OCI-LY1 (cell line): Measurements from ENCODE around the gene CHCHD6.

Experiments
- H2AFZ ChIP-seq: fragments of 200-600 bp; sonication (generic), shearing (Covaris generic); 2 replicates; pipeline ENCODE4 v1.6.0; 2014; ENCODE audit warnings: antibody characterized with exemption, mild to moderate bottlenecking, low read length
- H3F3A ChIP-seq: fragments of 200-600 bp; sonication (generic), shearing (Covaris generic); 2 replicates; pipeline ENCODE4 v1.6.0; 2014; ENCODE audit warnings: mild to moderate bottlenecking, antibody characterized with exemption, low read length, moderate library complexity; ENCODE audit not compliant: insufficient read depth
- H3K27ac ChIP-seq: fragments of 200-600 bp; sonication (generic); 2 replicates; pipeline ENCODE4 v1.5.1; 2014; ENCODE audit warnings: low read length, mixed run types, mild to moderate bottlenecking, low read depth; ENCODE audit not compliant: poor library complexity, severe bottlenecking
- H3K27me3 ChIP-seq: fragments of 200-600 bp; sonication (generic); 2 replicates; pipeline ENCODE4 v1.6.0; 2014; ENCODE audit warnings: antibody characterized with exemption, mild to moderate bottlenecking, low read length, moderate library complexity; ENCODE audit not compliant: insufficient read depth
- H3K36me3 ChIP-seq: fragments of 200-600 bp; sonication (generic); 2 replicates; pipeline ENCODE4 v1.6.1; 2014; ENCODE audit warnings: mild to moderate bottlenecking, antibody characterized with exemption, low read length, moderate library complexity, mixed read lengths; ENCODE audit not compliant: insufficient read depth
- H3K4me1 ChIP-seq: fragments of 200-600 bp; sonication (generic); 2 replicates; pipeline ENCODE4 v1.5.1; 2014; ENCODE audit warnings: mild to moderate bottlenecking, low read length, moderate library complexity; ENCODE audit not compliant: insufficient read depth, severe bottlenecking
- H3K4me2 ChIP-seq: fragments of 200-600 bp; sonication (generic), shearing (Covaris generic); 2 replicates; pipeline ENCODE4 v1.6.1; 2014; ENCODE audit warnings: low read length
- H3K4me3 ChIP-seq: fragments of 200-600 bp; sonication (generic); 2 replicates; pipeline ENCODE4 v1.5.1; 2014; ENCODE audit warnings: low read length, low read depth, mild to moderate bottlenecking, mixed read lengths; ENCODE audit not compliant: poor library complexity, severe bottlenecking
- H3K79me2 ChIP-seq: fragments of 200-600 bp; shearing (Covaris generic); 2 replicates; pipeline ENCODE4 v1.6.1; 2016; ENCODE audit warnings: mixed run types, low read length, mixed read lengths; ENCODE audit not compliant: insufficient read depth
- H3K9ac ChIP-seq: fragments of 200-600 bp; sonication (generic), shearing (Covaris generic); 2 replicates; pipeline ENCODE4 v1.6.1; 2014; ENCODE audit warnings: mild to moderate bottlenecking, low read length, mixed read lengths
- H3K9me2 ChIP-seq: fragments of 200-600 bp; sonication (generic), shearing (Covaris generic); 2 replicates; pipeline ENCODE4 v1.6.1; 2014; ENCODE audit warnings: low read depth, mild to moderate bottlenecking, low read length, mixed read lengths
- H3K9me3 ChIP-seq: fragments of 200-600 bp; shearing (Covaris generic); 2 replicates; pipeline ENCODE4 v1.6.1; 2014; ENCODE audit warnings: low read length, mixed read lengths
- H4K20me1 ChIP-seq: fragments of 200-600 bp; sonication (generic), shearing (Covaris generic); 2 replicates; pipeline ENCODE4 v1.6.0; 2016; ENCODE audit warnings: mild to moderate bottlenecking, low read length; ENCODE audit not compliant: insufficient read depth
- EZH2 ChIP-seq: fragments of 200-600 bp; sonication (generic), shearing (Covaris generic); IDR thresholded peaks from 2 replicates; pipeline ENCODE4 v1.8.0; 2017; ENCODE audit warnings: borderline replicate concordance, mixed run types, mild to moderate bottlenecking, antibody characterized with exemption, low read length, moderate library complexity, mixed read lengths
- TF ChIP-seq, protein P1 (sequence below): fragments of 200-600 bp; sonication (generic), shearing (Covaris generic); IDR thresholded peaks from 2 replicates; pipeline ENCODE4 v1.5.1; 2017; ENCODE audit warnings: mild to moderate bottlenecking, antibody characterized with exemption, low read length, moderate library complexity, mixed read lengths

CHCHD6 gene

DNA sequence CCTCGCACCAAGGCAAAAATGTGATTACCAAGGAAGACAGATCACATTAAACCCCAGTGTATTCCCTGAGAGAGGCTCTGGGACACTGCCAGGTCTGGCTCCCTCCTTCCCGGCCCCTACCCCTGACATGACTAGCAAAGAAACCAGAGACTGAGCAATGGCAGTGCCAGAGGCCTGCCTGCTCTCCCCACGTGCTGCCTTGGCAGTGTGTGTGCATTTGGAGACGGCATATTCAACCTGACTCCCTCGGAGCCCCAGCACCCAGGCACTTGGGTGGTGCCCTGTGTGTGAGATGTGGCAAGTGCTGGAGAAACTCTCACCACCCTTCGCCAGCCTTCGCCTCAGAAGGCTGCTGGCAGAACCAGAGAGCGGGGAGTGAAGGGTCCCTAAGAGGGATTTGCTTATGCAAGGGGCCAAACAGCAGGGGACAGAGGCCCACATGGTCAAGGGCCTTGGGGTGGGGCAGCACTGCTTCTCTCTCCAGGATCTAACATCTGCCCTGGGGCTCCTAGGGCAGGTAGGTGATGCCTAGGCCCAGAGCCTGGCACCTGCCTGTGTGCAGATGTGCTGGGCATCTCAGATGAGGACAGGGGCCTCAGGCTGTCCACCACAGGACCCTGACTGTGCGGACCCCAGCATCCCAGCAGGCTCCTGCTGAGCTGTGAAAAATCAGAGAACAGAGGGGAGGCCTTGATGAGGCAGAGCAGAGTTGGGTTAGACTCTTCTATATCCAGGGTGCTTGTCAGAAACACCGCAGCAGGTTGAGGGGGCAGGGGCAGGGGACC, 255.3 kb downstream of the CHCHD6 start:
- Histone ChIP-seq H3K27me3 (no peaks in the 10 kb centered on the region), H3K27ac (no peak overlapping the region), H4K20me1 (no peaks in the 10 kb centered on the region), H3K4me1 (no peaks in the 10 kb centered on the region), H3K4me3 (no peak overlapping the region), H3K36me3 (no peaks in the 10 kb centered on the region), H3F3A (no peaks in the 10 kb centered on the region), H2AFZ (no peak overlapping the region), H3K79me2 (no peaks in the 10 kb centered on the region), H3K9ac (no peak overlapping the region), H3K9me2 (no peaks in the 10 kb centered on the region), H3K9me3 (no peaks in the 10 kb centered on the region), H3K4me2 (no peak overlapping the region)
- TF ChIP-seq, protein P1, sequence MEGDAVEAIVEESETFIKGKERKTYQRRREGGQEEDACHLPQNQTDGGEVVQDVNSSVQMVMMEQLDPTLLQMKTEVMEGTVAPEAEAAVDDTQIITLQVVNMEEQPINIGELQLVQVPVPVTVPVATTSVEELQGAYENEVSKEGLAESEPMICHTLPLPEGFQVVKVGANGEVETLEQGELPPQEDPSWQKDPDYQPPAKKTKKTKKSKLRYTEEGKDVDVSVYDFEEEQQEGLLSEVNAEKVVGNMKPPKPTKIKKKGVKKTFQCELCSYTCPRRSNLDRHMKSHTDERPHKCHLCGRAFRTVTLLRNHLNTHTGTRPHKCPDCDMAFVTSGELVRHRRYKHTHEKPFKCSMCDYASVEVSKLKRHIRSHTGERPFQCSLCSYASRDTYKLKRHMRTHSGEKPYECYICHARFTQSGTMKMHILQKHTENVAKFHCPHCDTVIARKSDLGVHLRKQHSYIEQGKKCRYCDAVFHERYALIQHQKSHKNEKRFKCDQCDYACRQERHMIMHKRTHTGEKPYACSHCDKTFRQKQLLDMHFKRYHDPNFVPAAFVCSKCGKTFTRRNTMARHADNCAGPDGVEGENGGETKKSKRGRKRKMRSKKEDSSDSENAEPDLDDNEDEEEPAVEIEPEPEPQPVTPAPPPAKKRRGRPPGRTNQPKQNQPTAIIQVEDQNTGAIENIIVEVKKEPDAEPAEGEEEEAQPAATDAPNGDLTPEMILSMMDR = no peak
- TF ChIP-seq EZH2 = no peak

DNA sequence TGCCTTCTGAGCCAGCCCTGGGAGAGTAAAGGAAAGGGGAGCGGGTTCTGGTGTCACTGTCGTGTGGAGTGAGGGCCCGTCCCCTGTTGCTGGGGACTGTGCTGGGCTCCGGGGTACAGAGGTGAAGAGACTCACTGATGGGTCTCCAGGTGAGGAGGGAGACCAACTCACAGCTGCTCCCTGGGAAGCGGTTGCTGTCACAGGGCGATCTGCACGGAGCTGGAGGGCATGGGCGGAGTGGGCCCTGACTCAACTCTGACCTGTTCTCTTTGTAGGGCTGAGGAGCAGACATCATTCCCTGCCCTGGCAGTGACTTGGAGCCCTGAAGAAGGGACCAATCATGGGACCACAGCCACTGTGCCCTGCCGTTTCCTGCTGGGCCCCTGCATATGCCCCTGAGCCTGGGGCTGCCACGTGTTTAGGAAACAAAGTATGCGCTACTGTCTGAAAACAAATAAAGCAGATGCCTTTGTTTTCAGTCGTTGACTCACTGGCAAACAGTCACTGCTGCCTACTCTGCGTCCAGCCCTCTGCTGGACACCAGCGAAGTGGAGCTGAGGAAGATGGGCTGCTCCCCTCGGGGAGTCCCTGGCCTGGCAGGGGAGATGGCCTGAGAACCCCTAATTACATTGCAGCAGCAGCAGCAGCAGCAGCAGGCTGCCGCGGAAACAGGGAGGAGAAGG, 256.0 kb downstream of the CHCHD6 start:
- no peaks in the 10 kb centered on the region for H3K9me3 ChIP-seq
- H3K4me3 ChIP-seq = no peak overlapping the region
- no peaks in the 10 kb centered on the region for H4K20me1 ChIP-seq
- no peak for TF ChIP-seq EZH2
- TF ChIP-seq, protein P1 = no peak
- no peaks in the 10 kb centered on the region for H3K79me2 ChIP-seq
- no peaks in the 10 kb centered on the region for H3K27me3 ChIP-seq
- H3K9me2 ChIP-seq = no peaks in the 10 kb centered on the region
- H3K27ac ChIP-seq = no peak overlapping the region
- H3K9ac ChIP-seq = no peak overlapping the region
- no peaks in the 10 kb centered on the region for H3K4me1 ChIP-seq
- no peaks in the 10 kb centered on the region for H3F3A ChIP-seq
- no peak overlapping the region for H3K4me2 ChIP-seq
- H2AFZ ChIP-seq = no peak overlapping the region
- H3K36me3 ChIP-seq = no peaks in the 10 kb centered on the region

DNA sequence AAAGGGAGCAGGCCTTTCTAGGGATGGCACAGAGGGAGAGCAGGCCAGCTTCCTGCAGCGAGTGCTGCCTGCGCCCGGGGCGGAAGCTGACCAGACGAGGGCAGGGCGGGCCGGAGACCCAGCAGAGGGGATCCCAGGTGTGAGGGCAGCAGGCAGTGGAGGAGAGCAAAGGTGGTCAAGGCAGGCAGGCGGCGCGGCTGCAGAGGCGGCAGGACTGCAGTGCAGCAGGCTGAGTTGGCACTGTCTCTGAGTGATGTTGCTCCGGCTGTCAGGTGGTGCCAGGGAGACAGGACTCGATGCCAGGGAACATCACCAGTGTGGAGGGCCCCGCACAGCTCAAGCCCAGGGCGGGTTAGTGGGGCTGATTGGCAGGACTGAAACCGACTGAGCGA, 256.6 kb downstream of the CHCHD6 start:
- Histone ChIP-seq H2AFZ (no peak overlapping the region), H3K4me2 (no peak overlapping the region), H3K27me3 (no peaks in the 10 kb centered on the region), H3K36me3 (no peaks in the 10 kb centered on the region), H3K9me2 (no peaks in the 10 kb centered on the region), H3K79me2 (no peaks in the 10 kb centered on the region), H3F3A (no peaks in the 10 kb centered on the region), H3K4me3 (no peak overlapping the region), H3K9ac (no peak overlapping the region), H3K4me1 (no peaks in the 10 kb centered on the region), H3K9me3 (no peaks in the 10 kb centered on the region), H4K20me1 (no peaks in the 10 kb centered on the region), H3K27ac (no peak overlapping the region)
- TF ChIP-seq EZH2 = no peak
- TF ChIP-seq, protein P1 = no peak
